Stimulated activated naive CD8-positive, alpha-beta T cell treated with anti-CD3 and anti-CD28 coated beads, Interleukin-15, Interleukin-2, amounts not matched to agents 100 ng/mL and 50 ng/mL, for 24 hours (primary cell): Measurements from ENCODE around the gene NMRAL1.

Experiments used
- H3K27ac Mint-ChIP-seq: one replicate; pipeline ENCODE4 v1.8.0; 2021; ENCODE audit warnings: mild to moderate bottlenecking, mixed read lengths
- H3K27me3 Mint-ChIP-seq: one replicate; pipeline ENCODE4 v1.8.0; 2021; ENCODE audit warnings: mixed read lengths
- H3K36me3 Mint-ChIP-seq: one replicate; pipeline ENCODE4 v1.8.0; 2021; ENCODE audit warnings: low read depth, mixed read lengths
- H3K4me1 Mint-ChIP-seq: one replicate; pipeline ENCODE4 v1.8.0; 2021; ENCODE audit warnings: low read depth, mixed read lengths
- H3K4me3 Mint-ChIP-seq: one replicate; pipeline ENCODE4 v1.8.0; 2021; ENCODE audit warnings: mild to moderate bottlenecking, mixed read lengths
- H3K9me3 Mint-ChIP-seq: one replicate; pipeline ENCODE4 v1.8.0; 2021; ENCODE audit warnings: mixed read lengths

Gene NMRAL1

GRCh38 chr16:4461250-4462085, 13.0 kb downstream of the NMRAL1 start:
- Mint-ChIP-seq H3K27ac (no peak overlapping the region), H3K4me1 (peaks cover 20% of the 10 kb centered on the region), H3K36me3 (peaks cover 42% of the 10 kb centered on the region), H3K27me3 (no peaks in the 10 kb centered on the region), H3K9me3 (no peaks in the 10 kb centered on the region), H3K4me3 (no peak overlapping the region)

GRCh38 chr16:4460936-4461249, 13.5 kb downstream of the NMRAL1 start:
- Mint-ChIP-seq H3K9me3 (no peaks in the 10 kb centered on the region), H3K27ac (no peak overlapping the region), H3K4me3 (no peak overlapping the region), H3K4me1 (peaks cover 14% of the 10 kb centered on the region), H3K36me3 (peaks cover 44% of the 10 kb centered on the region), H3K27me3 (no peaks in the 10 kb centered on the region)

- no peaks in the 10 kb centered on the region for H3K9me3 Mint-ChIP-seq
- no peak overlapping the region for H3K4me3 Mint-ChIP-seq
- H3K27ac Mint-ChIP-seq, result no peak overlapping the region
- H3K36me3 Mint-ChIP-seq, result peaks cover 62% of the 10 kb centered on the region
- peaks cover 6% of the 10 kb centered on the region for H3K4me1 Mint-ChIP-seq
- H3K27me3 Mint-ChIP-seq, result no peaks in the 10 kb centered on the region
These were observed 18.5 kb downstream of the NMRAL1 start for GRCh38 chr16:4455951-4456350.

GRCh38 chr16:4455081-4455480, 19.3 kb downstream of the NMRAL1 start:
- no peaks in the 10 kb centered on the region for H3K27me3 Mint-ChIP-seq
- H3K9me3 Mint-ChIP-seq, result no peaks in the 10 kb centered on the region
- peaks cover 6% of the 10 kb centered on the region for H3K4me1 Mint-ChIP-seq
- no peak overlapping the region for H3K4me3 Mint-ChIP-seq
- no peak overlapping the region for H3K27ac Mint-ChIP-seq
- H3K36me3 Mint-ChIP-seq, result peaks cover 68% of the 10 kb centered on the region

GRCh38 chr16:4454623-4455022, 19.8 kb downstream of the NMRAL1 start:
- no peak overlapping the region for H3K4me3 Mint-ChIP-seq
- H3K27me3 Mint-ChIP-seq, result no peaks in the 10 kb centered on the region
- peaks cover 71% of the 10 kb centered on the region for H3K36me3 Mint-ChIP-seq
- H3K9me3 Mint-ChIP-seq, result no peaks in the 10 kb centered on the region
- H3K4me1 Mint-ChIP-seq, result peaks cover 6% of the 10 kb centered on the region
- H3K27ac Mint-ChIP-seq, result no peak overlapping the region

GRCh38 chr16:4452674-4453073, 21.8 kb downstream of the NMRAL1 start:
- Mint-ChIP-seq H3K4me1 (no peaks in the 10 kb centered on the region), H3K27me3 (no peaks in the 10 kb centered on the region), H3K4me3 (no peak overlapping the region), H3K9me3 (no peaks in the 10 kb centered on the region), H3K36me3 (peaks cover 63% of the 10 kb centered on the region), H3K27ac (no peak overlapping the region)

GRCh38 chr16:4450931-4451519, 23.4 kb downstream of the NMRAL1 start:
- Mint-ChIP-seq H3K27ac (peak overlapping the region; percentile 3), H3K36me3 (peaks cover 70% of the 10 kb centered on the region), H3K27me3 (no peaks in the 10 kb centered on the region), H3K4me3 (no peak overlapping the region), H3K9me3 (no peaks in the 10 kb centered on the region), H3K4me1 (no peaks in the 10 kb centered on the region)

GRCh38 chr16:4450430-4450829, 24.0 kb downstream of the NMRAL1 start:
- Mint-ChIP-seq H3K27ac (no peak overlapping the region), H3K4me1 (no peaks in the 10 kb centered on the region), H3K27me3 (no peaks in the 10 kb centered on the region), H3K9me3 (no peaks in the 10 kb centered on the region), H3K4me3 (no peak overlapping the region), H3K36me3 (peaks cover 67% of the 10 kb centered on the region)

- H3K27ac Mint-ChIP-seq, result no peak overlapping the region
- no peaks in the 10 kb centered on the region for H3K27me3 Mint-ChIP-seq
- H3K36me3 Mint-ChIP-seq, result peaks cover 80% of the 10 kb centered on the region
These were observed 30.4 kb downstream of the NMRAL1 start for GRCh38 chr16:4443986-4444385.

GRCh38 chr16:4443271-4443670, 31.2 kb downstream of the NMRAL1 start:
- Mint-ChIP-seq H3K36me3 (peaks cover 79% of the 10 kb centered on the region), H3K4me1 (no peaks in the 10 kb centered on the region), H3K27ac (no peak overlapping the region), H3K9me3 (no peaks in the 10 kb centered on the region), H3K4me3 (no peak overlapping the region), H3K27me3 (no peaks in the 10 kb centered on the region)

More at GRCh38 chr16:4443986-4444385, 30.4 kb downstream of the NMRAL1 start:
- Mint-ChIP-seq H3K4me3 (no peak overlapping the region), H3K4me1 (no peaks in the 10 kb centered on the region), H3K9me3 (no peaks in the 10 kb centered on the region)

GRCh38 chr16:4442371-4442770, 32.1 kb downstream of the NMRAL1 start:
- Mint-ChIP-seq H3K27me3 (no peaks in the 10 kb centered on the region), H3K4me3 (no peak overlapping the region), H3K4me1 (no peaks in the 10 kb centered on the region), H3K36me3 (peaks cover 78% of the 10 kb centered on the region), H3K9me3 (no peaks in the 10 kb centered on the region), H3K27ac (no peak overlapping the region)

- H3K27ac Mint-ChIP-seq, result no peak overlapping the region
- H3K4me3 Mint-ChIP-seq, result no peak overlapping the region
- H3K9me3 Mint-ChIP-seq, result no peaks in the 10 kb centered on the region
These were observed 37.1 kb downstream of the NMRAL1 start for GRCh38 chr16:4437366-4437765.

GRCh38 chr16:4435337-4436067, 38.9 kb downstream of the NMRAL1 start:
- Mint-ChIP-seq H3K4me3 (no peak overlapping the region), H3K36me3 (peaks cover 66% of the 10 kb centered on the region), H3K9me3 (no peaks in the 10 kb centered on the region), H3K27me3 (no peaks in the 10 kb centered on the region), H3K27ac (peak overlapping the region; percentile 50), H3K4me1 (peaks cover 12% of the 10 kb centered on the region)

More at GRCh38 chr16:4437366-4437765, 37.1 kb downstream of the NMRAL1 start:
- Mint-ChIP-seq H3K36me3 (peaks cover 72% of the 10 kb centered on the region), H3K4me1 (peaks cover 12% of the 10 kb centered on the region), H3K27me3 (no peaks in the 10 kb centered on the region)

GRCh38 chr16:4433914-4434787, 40.3 kb downstream of the NMRAL1 start:
- H3K27ac Mint-ChIP-seq, result peak overlapping the region; percentile 0
- no peak overlapping the region for H3K4me3 Mint-ChIP-seq
- no peaks in the 10 kb centered on the region for H3K27me3 Mint-ChIP-seq
- H3K4me1 Mint-ChIP-seq, result peaks cover 17% of the 10 kb centered on the region
- H3K36me3 Mint-ChIP-seq, result peaks cover 64% of the 10 kb centered on the region
- no peaks in the 10 kb centered on the region for H3K9me3 Mint-ChIP-seq
